ENCODE measurements around the gene PRKD2.

The PRKD2 gene

DNA sequence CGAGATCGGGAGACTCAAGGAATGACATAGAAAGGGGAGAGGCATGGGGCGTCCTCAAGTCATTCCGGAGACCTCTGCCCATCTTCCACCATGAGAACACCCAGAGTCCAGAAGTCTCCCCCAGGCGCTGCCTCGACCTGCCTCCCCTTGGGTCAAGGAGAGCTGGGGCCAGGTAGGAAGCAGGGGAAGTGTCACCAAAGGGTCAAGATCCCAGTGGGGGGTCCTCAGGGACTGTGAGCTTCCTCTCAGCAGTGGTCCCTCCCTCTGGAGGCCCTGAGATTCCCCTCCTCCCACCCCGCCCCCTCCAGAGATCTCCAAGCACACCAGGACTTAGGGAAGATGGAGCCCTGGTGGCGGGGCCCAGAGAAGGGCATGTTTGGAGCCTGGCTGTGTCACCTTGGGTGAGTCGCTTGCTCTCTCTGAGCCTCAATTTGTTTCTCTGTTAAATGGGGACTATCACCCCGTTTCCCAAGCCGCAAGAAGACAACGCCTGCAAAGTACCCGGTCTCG lies 56.9 kb downstream of the PRKD2 start:
- no peak for DNase-seq

DNA sequence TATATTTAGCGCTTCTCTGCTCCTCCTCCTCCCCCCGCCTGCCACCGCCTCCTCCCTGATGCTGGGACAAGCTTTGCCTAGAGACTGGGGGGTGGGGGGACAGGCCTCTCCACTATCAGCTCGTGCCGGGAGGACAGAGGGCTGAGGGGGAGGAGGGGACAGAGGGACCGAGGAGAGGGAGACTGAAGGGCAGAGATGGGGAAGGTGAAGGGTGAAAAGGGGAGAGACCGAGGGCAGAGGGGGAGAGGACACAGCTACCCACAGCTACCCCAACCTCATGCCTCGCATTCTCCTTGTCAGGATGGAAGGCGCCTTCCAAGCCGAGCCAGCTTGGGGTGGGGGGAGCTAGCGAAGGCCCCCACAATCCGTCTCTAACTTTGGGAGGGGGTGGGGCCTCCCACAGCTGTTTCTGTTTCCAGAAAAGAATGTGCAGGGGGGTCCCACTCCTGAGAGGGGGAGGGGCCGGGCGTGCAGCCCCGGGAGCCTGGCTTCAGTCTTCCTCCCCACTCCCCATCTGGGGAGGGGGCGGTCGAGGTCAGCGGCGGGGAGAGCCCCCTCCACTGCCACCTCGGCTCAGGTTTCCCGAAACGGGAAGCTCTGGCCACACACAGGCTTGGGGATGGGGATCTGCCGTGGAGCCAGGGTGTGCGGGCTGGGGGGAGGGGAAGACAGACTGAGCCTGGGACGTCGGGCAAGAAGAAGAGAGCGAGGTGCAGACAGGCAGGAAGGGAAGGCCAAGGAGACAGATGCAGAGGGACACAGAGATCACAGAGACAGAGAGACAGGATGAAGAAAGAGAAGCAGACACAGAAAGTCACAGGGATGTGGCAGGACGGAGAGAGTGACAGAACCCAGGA lies 57.5 kb downstream of the PRKD2 start:
- DNase-seq, result no peak

DNA sequence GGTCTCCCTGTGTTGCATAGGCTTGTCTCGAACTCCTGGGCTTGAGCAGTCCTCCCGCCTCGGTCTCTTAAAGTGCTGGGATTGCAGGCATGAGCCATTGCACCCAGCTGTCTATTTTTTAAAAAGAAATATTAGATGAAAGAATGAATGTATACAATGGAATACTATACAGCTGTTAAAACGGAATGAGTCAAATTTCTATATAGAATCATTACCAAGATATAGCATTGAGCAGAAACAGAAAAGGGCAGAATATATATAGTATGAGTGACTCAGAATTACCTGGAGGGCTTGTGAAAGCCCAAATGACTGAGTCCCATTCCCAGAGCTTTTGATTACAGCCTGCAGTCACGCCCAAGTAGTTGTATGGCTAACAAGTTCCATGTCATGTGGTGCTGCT lies 60.4 kb downstream of the PRKD2 start:
- no peak for DNase-seq

DNA sequence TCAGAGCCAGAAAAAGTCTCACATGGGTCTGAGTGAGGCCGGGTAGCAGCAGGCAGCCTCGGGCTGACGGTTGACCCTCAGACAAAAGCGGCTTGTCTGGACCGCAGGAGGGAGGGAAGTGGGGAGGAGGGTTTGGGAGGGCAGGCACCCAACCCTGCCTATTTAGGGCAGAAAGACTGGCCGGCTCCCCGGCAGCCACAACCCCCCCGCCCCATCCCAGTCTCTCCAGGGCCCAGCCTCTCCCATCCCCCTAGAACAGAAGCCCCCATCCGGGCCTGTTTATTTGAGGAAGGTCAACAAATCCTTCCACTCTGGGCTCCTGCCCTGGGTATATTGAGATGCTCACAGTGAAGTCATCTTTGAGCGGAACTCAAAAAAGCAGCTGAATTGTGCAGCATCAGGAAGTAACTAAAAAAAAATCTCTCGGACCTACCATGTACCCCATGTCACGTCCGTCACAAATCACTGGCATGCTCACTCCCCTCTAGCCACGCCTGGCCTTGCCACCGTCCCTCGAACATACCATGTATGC lies 62.2 kb downstream of the PRKD2 start:
- DNase-seq, result no peak

DNA sequence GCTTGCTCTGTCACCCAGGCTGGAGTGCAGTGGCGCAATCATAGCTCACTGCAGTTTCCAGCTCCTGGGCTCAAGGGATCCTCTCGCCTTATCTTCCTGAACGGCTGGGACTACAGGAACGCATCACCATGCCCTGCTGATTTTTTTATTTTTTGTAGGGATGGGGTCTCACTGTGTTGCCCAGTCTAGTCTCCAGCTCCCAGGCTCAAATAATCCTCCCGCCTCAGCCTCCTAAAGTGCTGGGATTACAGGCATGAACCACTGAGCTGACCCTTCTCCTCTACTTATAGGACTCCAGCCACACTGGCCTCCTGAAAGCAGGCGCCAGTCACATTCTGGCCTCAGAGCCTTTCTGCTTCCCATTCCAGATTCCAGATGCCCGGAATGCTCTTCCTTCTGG lies 66.5 kb downstream of the PRKD2 start:
- DNase-seq, result no peak

DNA sequence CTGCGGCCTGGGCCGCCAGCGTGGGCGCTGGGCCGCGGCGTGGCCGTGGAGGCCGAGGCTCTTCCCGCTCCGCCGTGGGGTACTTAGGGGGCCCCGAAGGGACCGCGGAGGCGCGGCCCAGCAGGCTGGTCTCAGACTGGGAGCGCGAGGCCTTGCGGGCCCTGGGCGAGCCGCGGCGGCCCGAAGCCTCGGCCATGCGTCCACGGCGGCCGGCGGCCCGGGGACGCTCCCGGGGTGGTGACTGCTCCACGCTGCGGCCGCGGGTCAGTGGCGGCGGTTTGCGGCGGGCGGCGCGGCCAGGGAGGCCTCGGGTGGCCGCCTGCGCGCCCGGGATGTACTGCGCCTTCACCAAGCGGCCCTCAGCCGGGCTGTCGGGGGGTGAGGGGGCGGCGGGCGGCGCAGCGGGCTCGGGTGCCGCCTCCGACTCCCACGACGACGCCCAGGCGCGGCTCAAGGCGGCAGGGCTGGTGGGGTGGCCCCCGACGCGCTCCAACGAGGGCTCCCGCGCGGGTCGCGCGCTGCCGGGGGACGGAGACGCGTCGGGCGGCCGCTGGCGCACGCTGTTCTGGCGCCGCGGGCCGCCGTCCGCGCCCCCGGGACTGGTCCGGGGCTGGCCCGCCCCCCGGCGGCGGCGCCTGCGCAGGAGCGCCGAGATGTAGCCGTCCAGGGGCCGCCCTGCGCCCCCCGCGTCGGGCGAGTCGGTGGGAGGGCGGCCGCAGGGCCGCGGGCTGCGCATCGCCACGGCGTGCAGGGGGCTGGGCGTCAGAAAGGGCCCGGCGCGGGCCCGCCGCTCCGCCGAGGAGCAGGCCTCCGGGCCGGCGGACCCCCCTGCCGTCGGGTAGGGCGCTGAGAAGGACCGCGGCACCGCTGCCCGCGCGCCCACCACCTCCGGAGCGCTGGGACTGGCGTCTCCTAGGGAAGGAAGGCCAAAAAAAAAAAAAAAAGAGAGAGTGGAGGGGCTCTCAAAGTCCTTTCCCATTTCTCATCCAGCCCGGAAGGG lies 67.7 kb downstream of the PRKD2 start:
- DNase-seq, result no peak

DNA sequence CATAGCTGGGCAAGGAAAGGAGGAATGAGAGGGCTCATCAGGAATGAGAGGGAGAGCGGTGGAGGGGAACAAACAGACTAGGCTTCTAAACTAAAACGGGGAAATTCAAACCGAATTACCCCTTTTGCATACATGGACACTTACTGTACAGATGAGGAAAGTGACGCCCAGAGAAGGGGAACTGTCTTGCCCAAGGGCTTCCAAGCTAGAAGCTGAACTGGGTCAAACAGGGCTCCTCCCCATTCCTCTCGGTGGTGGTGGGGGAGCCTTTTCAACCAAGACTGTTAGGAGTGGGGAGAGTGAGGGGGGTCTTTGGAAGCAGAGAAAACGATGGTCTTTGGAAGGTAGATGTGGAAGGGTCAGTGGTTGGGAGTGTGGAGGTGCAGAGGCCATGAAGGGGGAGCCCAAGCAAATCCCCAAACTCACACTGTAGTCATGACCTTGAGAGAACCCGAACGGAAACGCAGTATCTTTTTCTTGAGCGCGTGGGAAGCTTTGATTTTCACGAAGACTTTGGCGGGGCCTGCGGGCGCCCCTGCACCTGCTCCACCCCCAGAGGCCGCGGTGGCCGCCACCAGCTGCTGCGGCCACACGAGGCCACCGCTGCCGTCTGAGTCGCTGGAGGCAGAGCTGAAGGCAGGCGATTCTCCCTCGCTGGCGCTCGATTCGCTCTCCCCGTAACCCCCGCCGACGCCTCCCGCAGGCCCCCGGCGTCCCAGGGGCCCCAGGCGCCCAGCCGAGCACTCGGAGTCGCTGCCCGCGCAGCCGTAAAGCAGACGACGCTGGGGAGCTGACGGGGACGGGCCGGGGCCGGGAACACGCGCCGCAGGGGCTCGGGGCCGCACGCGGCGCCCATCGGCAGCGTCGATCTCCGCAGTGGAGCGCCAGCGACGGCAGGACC lies 68.6 kb downstream of the PRKD2 start:
- no peak for DNase-seq

DNA sequence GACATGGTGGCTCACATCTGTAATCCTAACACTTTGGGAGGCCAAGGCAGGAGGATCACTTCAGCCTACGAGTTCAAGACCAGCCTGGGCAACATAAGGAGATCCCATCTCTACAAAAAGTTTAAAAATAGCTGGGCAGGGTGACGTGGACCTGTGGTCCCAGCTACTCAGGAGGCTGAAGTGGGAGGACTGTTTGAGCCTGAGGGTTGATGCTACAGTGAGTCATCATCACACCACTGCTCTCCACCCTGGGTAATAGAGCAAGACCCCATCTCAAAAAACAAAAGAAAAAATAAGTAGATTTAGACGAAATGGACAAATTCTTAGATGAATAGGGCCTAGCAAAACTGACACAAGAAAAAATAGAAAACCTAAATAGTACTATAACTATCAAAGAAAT lies 70.5 kb downstream of the PRKD2 start:
- DNase-seq, result no peak

DNA sequence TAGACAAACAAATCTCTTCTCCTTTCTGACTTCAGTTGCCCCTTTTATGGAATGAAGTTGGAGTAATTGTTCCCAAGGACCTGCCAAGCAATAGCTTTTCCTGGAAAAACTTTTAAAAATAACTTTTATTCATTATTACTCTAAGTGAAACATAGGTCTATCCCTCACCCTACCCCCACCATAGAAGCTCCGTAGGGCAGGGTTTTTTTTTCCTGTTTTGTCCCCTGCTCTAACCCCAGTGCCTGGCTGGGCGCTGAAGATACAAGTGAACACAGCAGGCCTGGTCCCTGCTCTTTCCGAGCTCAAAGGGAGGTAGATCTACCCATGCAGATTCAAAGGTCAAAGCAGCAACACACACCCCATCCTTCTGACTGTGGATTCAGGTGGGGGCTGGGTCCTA lies 72.2 kb downstream of the PRKD2 start:
- DNase-seq, result no peak

DNA sequence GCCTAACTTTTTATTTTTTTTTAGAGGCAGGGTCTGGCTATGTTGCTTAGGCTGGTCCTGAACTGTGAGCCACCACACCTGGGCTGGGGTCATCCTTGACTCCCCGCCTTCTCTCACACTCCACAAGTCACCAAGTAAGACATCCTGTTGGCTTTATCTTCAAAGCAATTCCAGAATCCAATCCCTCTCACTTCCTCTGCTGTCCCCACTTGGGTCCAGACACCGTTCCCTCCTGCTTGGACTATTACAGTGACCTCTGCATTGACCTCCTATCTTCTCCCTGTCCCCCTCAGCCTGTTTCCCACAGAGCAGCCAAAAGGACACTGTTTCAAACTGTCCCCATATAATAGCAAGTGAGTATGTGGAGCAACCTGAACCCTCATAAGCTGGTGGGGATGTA lies 76.3 kb downstream of the PRKD2 start:
- DNase-seq, result no peak

DNA sequence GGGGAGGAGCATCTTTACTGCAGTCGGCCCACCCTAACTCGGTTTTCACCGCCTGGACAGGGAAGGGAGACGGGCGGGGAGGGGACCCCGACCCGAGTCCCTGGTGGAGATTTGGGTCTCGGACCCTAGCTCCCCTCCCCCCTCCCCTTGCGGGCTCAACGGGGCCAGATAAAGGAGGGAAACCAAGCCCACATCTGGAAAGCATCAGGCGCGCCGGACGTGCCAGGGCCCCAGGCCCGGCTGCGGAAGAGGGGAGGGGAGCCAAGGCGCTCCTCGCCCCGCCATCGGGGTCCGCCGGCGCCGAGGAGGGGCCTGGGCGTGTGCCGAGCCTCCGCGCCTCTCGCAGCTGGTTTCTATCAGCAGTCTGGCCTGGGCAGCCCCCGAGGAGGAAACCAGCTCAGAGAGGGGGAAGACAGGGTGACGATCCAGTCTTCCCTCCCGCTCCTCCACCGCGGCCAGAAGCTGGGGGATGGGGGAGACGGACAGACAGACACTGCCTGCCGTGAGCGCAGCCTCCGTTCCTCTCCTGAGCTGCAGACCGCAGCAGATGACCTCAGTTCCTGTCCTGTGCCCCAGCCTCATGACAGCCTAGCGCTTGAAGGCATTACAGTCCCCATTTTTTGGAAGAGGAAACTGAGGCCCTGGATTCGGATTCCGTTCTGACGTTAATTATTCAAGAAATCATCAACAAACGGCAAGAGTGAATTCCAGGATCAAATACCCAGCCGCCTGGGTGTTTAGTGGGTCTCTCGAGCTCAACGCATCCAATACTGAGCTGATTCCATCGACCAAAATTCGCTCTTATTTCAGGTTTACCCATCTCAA lies 77.3 kb downstream of the PRKD2 start:
- DNase-seq, result no peak

DNA sequence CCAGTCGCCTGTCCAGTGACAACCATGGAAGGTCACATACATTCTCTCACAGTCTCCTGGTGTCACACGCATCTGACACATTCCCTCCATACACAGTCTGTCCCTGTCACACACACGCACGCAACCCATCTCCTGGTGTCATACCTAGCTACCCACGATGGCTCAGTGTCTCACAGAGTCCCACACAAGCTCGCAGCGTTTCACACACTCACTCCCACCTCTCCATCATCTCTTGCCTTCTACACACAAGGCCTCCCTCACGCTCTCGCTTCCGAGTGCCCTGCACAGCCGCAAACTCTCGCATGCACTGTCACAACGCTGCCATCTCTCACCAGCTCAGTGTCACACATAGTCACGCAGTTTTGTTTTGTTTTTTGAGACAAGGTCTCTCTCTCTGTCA lies 79.7 kb downstream of the PRKD2 start:
- DNase-seq, result no peak

DNA sequence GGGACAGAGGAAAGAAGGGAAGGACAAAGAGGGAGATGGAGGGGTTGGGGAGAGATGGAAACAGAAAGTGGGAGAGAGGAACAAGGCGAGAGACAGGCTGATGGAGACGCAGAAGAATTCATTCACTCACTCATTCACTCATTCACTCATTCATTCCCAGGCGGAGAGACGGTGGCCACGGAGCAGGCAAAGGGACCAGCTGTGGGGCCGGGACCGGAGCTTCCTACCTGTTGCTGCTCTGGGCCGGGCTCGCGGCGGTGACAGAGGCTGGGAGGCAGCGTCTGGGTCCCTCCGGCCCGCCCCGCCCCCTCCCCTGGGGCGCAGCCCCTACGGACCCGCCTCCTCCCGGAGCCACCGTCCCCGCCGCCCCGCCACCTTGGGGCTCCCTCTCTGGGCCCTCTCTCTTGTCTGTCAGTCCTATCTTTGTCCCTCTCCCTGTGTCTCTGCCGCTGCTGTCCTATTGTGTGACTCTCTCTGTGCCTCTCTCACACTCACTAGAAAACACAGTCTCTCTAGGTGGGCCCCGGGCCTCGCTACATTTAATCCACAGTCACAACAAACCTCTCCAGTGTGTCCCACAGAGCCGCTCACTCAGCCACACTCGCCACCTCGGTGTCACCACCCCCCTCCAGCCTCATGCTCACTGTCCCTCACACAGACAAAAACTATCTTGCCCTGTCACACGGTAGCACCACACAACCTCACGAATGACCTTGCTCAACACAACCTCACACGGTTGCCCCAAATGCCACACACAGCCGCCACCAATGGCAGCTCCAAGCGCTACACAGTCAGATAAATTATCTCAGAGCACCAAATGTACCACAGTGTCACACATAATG lies 80.8 kb downstream of the PRKD2 start, which contains the start of gene GNG8:
Gene GNG8 (minus strand): TSS at position 283 of the 842 bp plus-strand sequence. CDS start 1,520 bp downstream, outside the sequence.
- DNase-seq, result no peak

DNA sequence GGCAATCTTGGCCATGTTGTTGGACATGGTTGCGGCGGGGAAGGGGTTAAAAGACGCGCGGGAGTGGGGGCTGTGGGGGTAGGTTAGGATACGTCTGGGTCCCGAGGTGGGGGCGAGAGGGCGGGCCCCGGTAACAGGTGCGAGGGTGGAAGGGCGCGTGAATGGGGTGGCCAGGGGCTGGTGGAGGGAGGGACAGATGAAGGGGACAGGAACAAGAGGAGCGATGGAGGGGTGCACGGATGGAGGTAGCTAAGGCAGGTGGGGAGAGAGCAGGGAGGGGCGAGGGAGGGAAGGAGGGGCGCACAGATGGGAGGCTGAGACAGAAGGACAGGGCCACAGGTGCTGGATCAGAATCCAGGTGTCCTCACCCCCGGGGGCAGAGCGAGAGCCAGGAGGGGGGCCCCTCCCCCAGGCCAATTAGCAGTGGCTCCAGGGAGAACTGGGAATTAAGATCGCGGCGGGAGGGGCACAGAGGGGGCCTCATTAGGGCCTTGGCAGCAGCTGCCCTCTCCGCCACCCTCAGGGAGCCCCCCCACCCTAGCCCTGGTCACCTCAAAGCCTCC lies 82.2 kb downstream of the PRKD2 start:
- no peak for DNase-seq

DNA sequence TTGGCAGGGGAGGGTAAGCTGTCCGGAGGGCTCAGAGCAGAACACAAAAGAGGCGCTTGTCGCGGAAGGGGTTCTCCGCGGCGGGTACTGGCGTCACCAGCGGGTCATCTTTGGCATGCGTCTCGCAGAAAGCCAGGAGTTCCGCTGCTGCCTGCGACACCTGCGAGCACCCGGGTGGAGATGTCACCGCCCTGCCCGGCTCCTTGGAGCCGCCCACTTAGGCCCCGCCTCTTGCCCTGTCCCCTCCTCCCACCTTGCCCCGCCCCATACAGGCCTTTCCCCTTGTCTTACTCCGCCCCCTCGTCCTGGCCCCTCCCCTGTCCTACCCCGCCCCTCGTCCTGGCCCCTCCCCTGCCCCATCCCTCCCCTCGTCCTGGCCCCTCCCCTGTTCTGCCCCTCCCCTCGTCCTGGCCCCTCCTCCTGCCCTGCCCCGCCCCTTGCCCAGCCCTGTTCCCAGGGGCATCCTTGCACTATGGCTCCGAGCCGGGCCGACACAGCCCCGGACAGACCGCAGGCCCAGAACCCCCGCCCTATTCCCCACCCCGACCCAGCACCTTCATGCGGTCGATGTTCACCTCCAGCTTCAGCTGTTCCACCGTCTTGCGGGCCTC lies 82.8 kb downstream of the PRKD2 start:
- peak; percentile 91 for DNase-seq

DNA sequence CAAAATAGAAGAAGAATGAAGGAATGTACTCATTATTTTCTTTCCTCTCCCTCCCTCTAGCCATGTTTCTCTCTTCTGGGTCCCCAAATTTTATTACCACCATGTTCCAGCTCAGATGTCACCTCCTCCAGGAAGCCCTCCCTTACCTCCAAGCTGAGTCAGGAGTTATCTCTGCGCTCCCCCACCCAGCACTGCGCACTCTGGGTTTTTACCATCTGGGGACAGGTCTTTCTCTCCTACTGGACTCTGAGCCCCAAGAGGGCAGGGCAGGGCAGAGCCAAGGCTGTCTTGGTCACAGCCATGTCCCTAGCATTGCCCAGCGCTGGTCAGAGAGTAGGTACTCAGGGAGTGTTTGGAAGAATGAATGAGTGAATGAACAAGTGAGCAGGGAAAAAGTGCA lies 83.8 kb downstream of the PRKD2 start:
- DNase-seq, result no peak

DNA sequence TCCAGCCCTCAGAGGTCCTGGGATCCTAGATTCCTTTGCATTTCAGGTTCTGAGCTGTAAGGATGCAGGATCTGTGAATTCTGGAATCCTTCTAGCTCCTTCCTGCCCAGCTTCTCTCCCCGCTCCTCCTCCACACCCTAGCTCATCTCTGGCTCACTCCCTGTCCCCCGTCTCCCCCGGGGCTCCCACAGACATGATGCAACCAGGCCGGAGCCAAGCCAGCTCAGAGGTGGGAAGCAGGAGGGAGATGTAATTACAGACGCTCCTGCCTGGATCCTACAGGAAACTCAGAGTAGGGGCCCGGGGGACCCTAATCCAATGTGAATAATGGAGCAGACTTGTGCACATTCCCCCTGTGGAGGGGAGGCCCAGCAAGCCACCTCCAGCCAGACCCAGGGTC lies 85.4 kb downstream of the PRKD2 start:
- no peak for DNase-seq

DNA sequence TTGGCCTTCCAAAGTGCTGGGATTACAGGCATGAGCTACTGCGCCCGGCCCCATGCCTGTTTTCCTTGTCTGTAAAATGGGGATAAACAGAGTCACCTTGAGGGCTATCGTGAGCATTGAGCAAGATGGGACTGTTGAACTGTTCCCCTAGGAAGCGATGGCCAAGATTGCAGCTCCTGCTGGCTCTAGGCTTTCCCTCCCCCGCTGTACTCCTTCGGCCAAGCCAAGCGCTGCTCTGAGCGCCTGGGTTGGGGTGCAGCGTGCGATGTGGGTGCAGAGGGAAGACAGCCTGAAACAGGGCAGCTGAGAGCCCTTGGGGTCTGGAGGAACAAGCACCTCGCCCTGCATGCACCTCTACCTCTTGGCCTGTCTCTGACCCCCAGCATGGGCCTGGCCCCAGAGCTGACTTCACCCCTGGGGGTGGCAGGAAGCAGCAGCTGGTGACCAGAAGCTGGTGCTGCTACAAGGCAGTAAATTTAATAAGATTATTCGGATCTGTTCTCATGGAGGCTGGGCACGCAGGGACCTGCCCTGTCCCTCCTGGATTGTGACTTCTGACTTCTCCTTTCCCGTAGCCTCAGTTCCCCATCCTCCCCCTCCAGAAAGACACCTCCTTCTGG lies 86.2 kb downstream of the PRKD2 start:
- no peak for DNase-seq

DNA sequence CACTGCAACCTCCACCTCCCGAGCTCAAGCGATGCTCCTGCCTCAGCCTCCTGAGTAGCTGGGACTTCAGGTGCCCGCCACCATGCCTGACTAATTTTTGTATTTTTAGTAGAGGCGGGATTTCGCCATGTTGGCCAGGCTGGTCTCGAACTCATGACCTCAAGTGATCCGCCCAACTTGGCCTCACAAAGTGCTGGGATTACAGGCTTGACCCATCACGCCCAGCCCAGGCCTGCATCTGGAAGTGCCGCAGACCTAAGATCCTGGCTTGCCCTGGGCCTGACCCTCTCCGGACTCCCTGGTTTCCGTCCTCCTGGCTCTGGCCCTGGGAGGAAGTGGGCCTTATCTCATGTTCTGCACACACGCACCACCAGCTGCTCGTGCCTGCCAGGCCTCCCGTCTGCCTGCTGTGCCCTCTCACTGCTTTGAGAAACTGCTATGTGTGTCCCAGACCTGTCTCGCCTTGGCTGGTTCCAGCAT lies 87.3 kb downstream of the PRKD2 start:
- no peak for DNase-seq
